Glutamatergic neuron (in vitro differentiated cells): ENCODE measurements around the gene PTPRN2. TPM values are rescaled to one million over a fixed set of nuclear protein-coding genes. Genes with fewer than 3 reads are reported as not detected.

Source experiments
- DNase-seq: peaks from one replicate; pipeline ENCODE4 v3.0.0; 2022
- H3K27ac Mint-ChIP-seq: one replicate; pipeline ENCODE4 v1.8.0; 2020; ENCODE audit warnings: mild to moderate bottlenecking, mixed read lengths, inconsistent platforms; ENCODE audit not compliant: unreplicated experiment
- H3K27me3 Mint-ChIP-seq: one replicate; pipeline ENCODE4 v1.8.0; 2020; ENCODE audit warnings: mild to moderate bottlenecking, moderate library complexity, mixed read lengths, inconsistent platforms; ENCODE audit not compliant: unreplicated experiment
- H3K36me3 Mint-ChIP-seq: one replicate; pipeline ENCODE4 v1.8.0; 2020; ENCODE audit warnings: mild to moderate bottlenecking, mixed read lengths, inconsistent platforms; ENCODE audit not compliant: unreplicated experiment
- H3K4me1 Mint-ChIP-seq: one replicate; pipeline ENCODE4 v1.8.0; 2020; ENCODE audit warnings: mild to moderate bottlenecking, low read depth, mixed read lengths, inconsistent platforms; ENCODE audit not compliant: unreplicated experiment
- H3K4me3 Mint-ChIP-seq: one replicate; pipeline ENCODE4 v1.8.0; 2020; ENCODE audit warnings: mild to moderate bottlenecking, mixed read lengths, inconsistent platforms; ENCODE audit not compliant: unreplicated experiment
- H3K9me3 Mint-ChIP-seq: one replicate; pipeline ENCODE4 v1.8.0; 2020; ENCODE audit warnings: mild to moderate bottlenecking, moderate library complexity, mixed read lengths, inconsistent platforms; ENCODE audit not compliant: unreplicated experiment
- CTCF ChIP-seq: fragments of 200-600 bp; sonication (generic); IDR thresholded peaks from one replicate; pipeline ENCODE4 v1.5.0; 2021; ENCODE audit not compliant: partially characterized antibody, unreplicated experiment
- total RNA-seq: library from RNA; stranded (reverse); fragmentation: NEBNext Ultra II Directional; extraction: Animal tissue kit (Norgen Biotek cat#: 25700); gene quantifications from one replicate; pipeline ENCODE4 v1.2.1, GENCODE V29; 2021; ENCODE audit not compliant: unreplicated experiment

PTPRN2 gene
- total RNA-seq, 1 donor from 2014 or later: 49.0 TPM

DNA sequence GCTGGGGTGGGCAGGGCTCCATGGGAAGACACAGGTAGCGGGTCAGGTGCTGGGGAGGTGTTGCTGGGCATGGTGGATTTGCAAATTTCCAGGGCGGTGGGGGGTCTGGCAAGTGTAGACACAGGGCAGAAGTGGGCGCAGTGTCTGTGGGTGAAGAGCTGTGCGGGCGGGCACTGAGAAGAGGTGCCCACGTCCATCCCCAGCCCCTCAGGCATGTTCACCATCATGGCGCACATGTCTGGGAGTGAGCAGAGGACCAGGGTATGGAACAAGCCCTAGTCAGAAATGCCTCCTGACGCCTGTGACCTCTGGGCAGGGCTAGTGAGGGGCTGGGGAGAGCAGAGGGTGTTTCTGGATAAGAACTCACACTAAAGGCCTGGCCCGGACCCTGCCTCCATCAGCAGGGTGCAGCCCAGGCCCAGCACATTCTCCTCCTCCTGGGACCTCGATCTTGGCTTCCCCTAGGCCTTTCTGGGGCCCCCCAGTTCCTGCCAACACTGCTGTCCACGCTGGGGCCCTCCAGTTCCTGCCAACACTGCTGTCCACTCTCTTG is 612.9 kb downstream of the PTPRN2 start:
- TF ChIP-seq CTCF: no peak
- Mint-ChIP-seq H3K4me3 (no peak overlapping the region), H3K27ac (no peak overlapping the region), H3K9me3 (peaks cover 36% of the 10 kb centered on the region), H3K4me1 (no peaks in the 10 kb centered on the region), H3K36me3 (peaks cover 32% of the 10 kb centered on the region), H3K27me3 (peaks cover 10% of the 10 kb centered on the region)
- no peak for DNase-seq

- no peak for TF ChIP-seq CTCF
- H3K27me3 Mint-ChIP-seq: peaks cover 11% of the 10 kb centered on the region
- H3K27ac Mint-ChIP-seq: peak overlapping the region; percentile 38
- H3K4me1 Mint-ChIP-seq: no peaks in the 10 kb centered on the region
- H3K4me3 Mint-ChIP-seq: no peak overlapping the region
- peaks cover 32% of the 10 kb centered on the region for H3K36me3 Mint-ChIP-seq
- H3K9me3 Mint-ChIP-seq: peaks cover 39% of the 10 kb centered on the region
- DNase-seq: no peak
Observed at GRCh38 chr7:157973971-157974677, 613.5 kb downstream of the PTPRN2 start.

DNA sequence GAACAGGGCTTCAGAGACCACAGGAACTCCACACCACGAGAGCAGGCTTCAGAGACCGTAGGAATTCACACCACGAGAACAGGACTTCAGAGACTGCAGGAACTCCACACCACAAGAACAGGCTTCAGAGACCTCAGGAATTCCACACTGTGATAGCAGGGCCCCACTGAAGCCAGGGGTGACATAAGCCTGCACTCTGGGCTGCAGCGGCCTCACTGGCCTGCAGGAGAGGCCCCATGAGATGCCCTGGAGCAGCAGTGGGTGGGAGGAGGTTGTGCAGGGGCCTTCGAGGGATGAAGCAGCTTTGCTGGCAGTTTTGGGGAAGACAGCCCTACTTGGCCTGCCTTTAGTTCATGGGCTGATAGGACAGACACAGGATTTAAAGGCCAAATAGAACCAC is 614.7 kb downstream of the PTPRN2 start:
- TF ChIP-seq CTCF: no peak
- Mint-ChIP-seq H3K27ac (no peak overlapping the region), H3K4me1 (no peaks in the 10 kb centered on the region), H3K36me3 (peaks cover 37% of the 10 kb centered on the region), H3K4me3 (no peak overlapping the region), H3K27me3 (peaks cover 9% of the 10 kb centered on the region), H3K9me3 (peaks cover 42% of the 10 kb centered on the region)
- DNase-seq: no peak

DNA sequence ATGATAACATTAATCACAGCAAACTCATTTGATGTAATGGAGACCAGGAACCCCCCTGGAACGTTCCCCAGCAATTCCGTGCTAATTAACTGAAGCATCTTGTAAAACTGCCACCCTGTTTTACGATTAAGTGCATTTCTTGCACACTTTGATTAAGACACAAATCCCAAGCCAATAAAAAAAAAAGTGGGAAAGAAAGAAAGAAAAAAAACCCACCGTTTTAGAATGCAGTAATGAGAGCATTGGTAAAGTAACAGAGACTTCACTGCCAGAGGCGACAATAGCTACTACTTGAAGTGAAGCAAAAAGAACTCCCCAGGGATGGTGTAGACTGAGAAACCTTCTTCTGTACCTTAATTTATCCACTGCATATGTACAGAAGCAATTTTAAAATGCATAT is 616.1 kb downstream of the PTPRN2 start:
- DNase-seq: no peak
- Mint-ChIP-seq H3K9me3 (peaks cover 36% of the 10 kb centered on the region), H3K4me3 (no peak overlapping the region), H3K36me3 (peaks cover 34% of the 10 kb centered on the region), H3K4me1 (no peaks in the 10 kb centered on the region), H3K27me3 (peaks cover 9% of the 10 kb centered on the region), H3K27ac (no peak overlapping the region)
- no peak for TF ChIP-seq CTCF

DNA sequence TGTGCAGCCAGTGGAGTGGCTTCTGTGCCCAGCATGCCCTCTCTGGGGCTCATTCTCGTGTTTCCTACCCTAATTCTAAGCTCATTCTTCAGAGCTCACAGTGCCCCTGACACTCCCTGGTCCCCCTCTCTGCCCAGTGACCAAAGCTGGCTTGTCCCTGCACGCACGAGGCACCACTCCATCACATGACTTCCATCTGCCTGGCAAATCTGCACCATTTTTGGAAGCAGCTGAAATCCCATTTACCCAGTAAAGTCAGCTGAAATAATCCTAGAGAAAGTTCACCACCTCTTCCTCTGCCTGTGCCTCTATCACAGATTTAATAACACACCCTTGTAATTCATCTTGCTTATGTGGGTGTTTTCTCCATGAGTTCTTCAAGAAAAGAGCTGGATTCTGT is 616.9 kb downstream of the PTPRN2 start:
- peaks cover 33% of the 10 kb centered on the region for H3K9me3 Mint-ChIP-seq
- peaks cover 9% of the 10 kb centered on the region for H3K27me3 Mint-ChIP-seq
- H3K27ac Mint-ChIP-seq: no peak overlapping the region
- H3K4me3 Mint-ChIP-seq: no peak overlapping the region
- no peak for DNase-seq
- peaks cover 29% of the 10 kb centered on the region for H3K36me3 Mint-ChIP-seq
- TF ChIP-seq CTCF: no peak
- no peaks in the 10 kb centered on the region for H3K4me1 Mint-ChIP-seq
